Activated CD4-positive, CD25-positive, alpha-beta regulatory T cell (primary cell): ENCODE measurements around the gene LRIG1.

Source experiments
- DNase-seq, 4 experiments: peaks; one replicate each; lab custom pipeline; 2025; lab: John Stamatoyannopoulos, UW

Gene LRIG1

GRCh38 chr3:66353039-66353438 is 147.8 kb downstream of the LRIG1 start:
- no peak for DNase-seq

GRCh38 chr3:66350601-66351000 is 150.2 kb downstream of the LRIG1 start:
- no peak for DNase-seq

GRCh38 chr3:66348704-66349103 is 152.1 kb downstream of the LRIG1 start:
- no peak for DNase-seq

- DNase-seq, result no peak
Measured at GRCh38 chr3:66344848-66345578, 155.8 kb downstream of the LRIG1 start.

- no peak for DNase-seq
Measured at GRCh38 chr3:66344391-66344811, 156.4 kb downstream of the LRIG1 start.

GRCh38 chr3:66342717-66343356 is 158.0 kb downstream of the LRIG1 start:
- DNase-seq, result no peak

GRCh38 chr3:66338927-66339326 is 161.9 kb downstream of the LRIG1 start:
- no peak for DNase-seq

- DNase-seq, result no peak
Measured at GRCh38 chr3:66336333-66336766, 164.5 kb downstream of the LRIG1 start.

GRCh38 chr3:66335671-66336070 is 165.2 kb downstream of the LRIG1 start:
- no peak for DNase-seq
